GM12873 (cell line): ENCODE results near the gene ODC1.

ENCODE experiments used
- CTCF ChIP-seq: IDR thresholded peaks from 2 replicates; pipeline ENCODE4 v1.5.1; 2012; ENCODE audit warnings: low read depth, mild to moderate bottlenecking, moderate library complexity, low read length, control low read depth; ENCODE audit not compliant: insufficient read depth; ENCODE audit errors: missing control alignments

The ODC1 gene

GRCh38 chr2:10398496-10398895, 49.6 kb downstream of the ODC1 start:
- TF ChIP-seq CTCF: no peak

- no peak for TF ChIP-seq CTCF
Observed at GRCh38 chr2:10397878-10398277, 50.2 kb downstream of the ODC1 start.

GRCh38 chr2:10397297-10397875, 50.7 kb downstream of the ODC1 start:
- no peak for TF ChIP-seq CTCF

GRCh38 chr2:10396464-10396863, 51.7 kb downstream of the ODC1 start:
- no peak for TF ChIP-seq CTCF

- TF ChIP-seq CTCF: no peak
Observed at GRCh38 chr2:10395893-10396292, 52.2 kb downstream of the ODC1 start.

- no peak for TF ChIP-seq CTCF
Observed at GRCh38 chr2:10393640-10393982, 54.5 kb downstream of the ODC1 start.

- TF ChIP-seq CTCF: no peak
Observed at GRCh38 chr2:10392951-10393639, 55.0 kb downstream of the ODC1 start.
